GM23338 (cell line): ENCODE measurements around the gene PRKCH. TPM values are rescaled to one million over a fixed set of nuclear protein-coding genes. Genes with fewer than 3 reads are reported as not detected.

Experiments used
- ATAC-seq: fragments of 200-7000 bp; cut with Tn5 transposase; 3 replicates; pipeline ENCODE4 v1.9.1; 2020
- DNase-seq: peaks from one replicate; pipeline ENCODE4 v3.0.0-alpha.2; 2015; ENCODE audit warnings: low spot score
- H2AFZ ChIP-seq: fragments of 200-600 bp; sonication (generic); 2 replicates; pipeline ENCODE4 v1.8.0; 2016; ENCODE audit warnings: antibody characterized with exemption, mild to moderate bottlenecking, moderate library complexity
- H3F3A ChIP-seq: fragments of 200-600 bp; sonication (generic); replicated peaks from 2 replicates; pipeline ENCODE4 v1.8.0; 2017; ENCODE audit warnings: antibody characterized with exemption, mixed run types, low read depth
- H3K27ac ChIP-seq: fragments of 200-600 bp; sonication (generic); 2 replicates; pipeline ENCODE4 v1.6.1; 2016; ENCODE audit warnings: low read depth
- H3K27me3 ChIP-seq: fragments of 200-600 bp; sonication (generic); 2 replicates; pipeline ENCODE4 v1.8.0; 2016; ENCODE audit warnings: mild to moderate bottlenecking, mixed run types, moderate library complexity; ENCODE audit not compliant: insufficient read depth
- H3K36me3 ChIP-seq: fragments of 200-600 bp; sonication (generic); 2 replicates; pipeline ENCODE4 v1.8.0; 2016; ENCODE audit warnings: mild to moderate bottlenecking; ENCODE audit not compliant: insufficient read depth
- H3K4me1 ChIP-seq: fragments of 200-600 bp; sonication (generic); 2 replicates; pipeline ENCODE4 v1.8.0; 2016; ENCODE audit warnings: mild to moderate bottlenecking, moderate library complexity; ENCODE audit not compliant: insufficient read depth
- H3K4me2 ChIP-seq: fragments of 200-600 bp; sonication (generic); 2 replicates; pipeline ENCODE4 v1.7.1; 2017; ENCODE audit warnings: mixed run types
- H3K4me3 ChIP-seq: fragments of 200-600 bp; sonication (generic); 2 replicates; pipeline ENCODE4 v1.6.1; 2016; ENCODE audit warnings: mixed run types
- H3K79me2 ChIP-seq: fragments of 200-600 bp; sonication (generic); replicated peaks from 2 replicates; pipeline ENCODE4 v1.8.0; 2017; ENCODE audit warnings: mild to moderate bottlenecking; ENCODE audit not compliant: insufficient read depth
- H3K9me2 ChIP-seq: fragments of 200-600 bp; sonication (generic); 2 replicates; pipeline ENCODE4 v1.8.0; 2017; ENCODE audit not compliant: insufficient read depth
- H4K20me1 ChIP-seq: fragments of 200-600 bp; sonication (generic); replicated peaks from 2 replicates; pipeline ENCODE4 v1.8.0; 2017; ENCODE audit warnings: mild to moderate bottlenecking; ENCODE audit not compliant: insufficient read depth
- H3K27ac Mint-ChIP-seq: 2 replicates; pipeline ENCODE4 v1.8.0; 2020; ENCODE audit warnings: inconsistent platforms, mild to moderate bottlenecking, moderate library complexity, mixed read lengths
- H3K27me3 Mint-ChIP-seq: 3 replicates; pipeline ENCODE4 v1.8.0; 2022; ENCODE audit warnings: low read depth, mild to moderate bottlenecking, moderate library complexity, mixed read lengths, inconsistent platforms; ENCODE audit not compliant: insufficient read depth, poor library complexity
- H3K36me3 Mint-ChIP-seq: 3 replicates; pipeline ENCODE4 v1.8.0; 2021; ENCODE audit warnings: low read depth, mild to moderate bottlenecking, inconsistent platforms, moderate library complexity, mixed read lengths
- H3K4me1 Mint-ChIP-seq: 3 replicates; pipeline ENCODE4 v1.8.0; 2020; ENCODE audit warnings: mild to moderate bottlenecking, inconsistent platforms, mixed read lengths
- H3K4me3 Mint-ChIP-seq: 3 replicates; pipeline ENCODE4 v1.8.0; 2021; ENCODE audit warnings: moderate library complexity, mild to moderate bottlenecking, inconsistent platforms, mixed read lengths
- H3K9me3 Mint-ChIP-seq: 3 replicates; pipeline ENCODE4 v1.8.0; 2020; ENCODE audit warnings: moderate library complexity, mild to moderate bottlenecking, inconsistent platforms, mixed read lengths
- CREB1 ChIP-seq: fragments of 250-450 bp; sonication (Bioruptor Pico); IDR thresholded peaks from 2 replicates; pipeline ENCODE4 v1.5.0; 2020; ENCODE audit warnings: low read depth, mild to moderate bottlenecking, moderate library complexity
- CTCF ChIP-seq, 2 experiments: fragments of 200-600 bp in 1 of 2; sonication (generic) in 1 of 2; conservative IDR thresholded peaks; 2 replicates each; pipeline versions ENCODE4 v1.5.1 to v1.6.1; 2016 to 2017; ENCODE audit warnings: antibody characterized with exemption in 2 of 2, low read depth in 2 of 2, mild to moderate bottlenecking in 2 of 2, moderate library complexity in 1 of 2
- ETS1 ChIP-seq: IDR thresholded peaks from 2 replicates; pipeline ENCODE4 v1.6.1; 2016; ENCODE audit warnings: antibody characterized with exemption
- EZH2 ChIP-seq: fragments of 200-600 bp; sonication (generic); IDR thresholded peaks from one replicate; pipeline ENCODE4 v1.8.0; 2017; ENCODE audit warnings: antibody characterized with exemption, mild to moderate bottlenecking, low read depth; ENCODE audit not compliant: unreplicated experiment
- EZH2phosphoT487 ChIP-seq: fragments of 200-600 bp; sonication (generic); IDR thresholded peaks from one replicate; pipeline ENCODE4 v1.8.1; 2018; ENCODE audit warnings: antibody characterized with exemption; ENCODE audit not compliant: unreplicated experiment
- JUNB ChIP-seq: IDR thresholded peaks from one replicate; pipeline ENCODE4 v1.6.1; 2016; ENCODE audit warnings: antibody characterized with exemption; ENCODE audit not compliant: unreplicated experiment
- NANOG ChIP-seq: IDR thresholded peaks from 2 replicates; pipeline ENCODE4 v1.6.1; 2016; ENCODE audit warnings: antibody characterized with exemption, borderline replicate concordance
- POLR2AphosphoS5 ChIP-seq: IDR thresholded peaks from 2 replicates; pipeline ENCODE4 v1.6.1; 2016; ENCODE audit warnings: antibody characterized with exemption, low read depth
- STAT1 ChIP-seq: IDR thresholded peaks from one replicate; pipeline ENCODE4 v1.6.1; 2016; ENCODE audit warnings: antibody characterized with exemption; ENCODE audit not compliant: unreplicated experiment
- ZNF114 ChIP-seq: fragments of 250-450 bp; sonication (Bioruptor Pico); IDR thresholded peaks from 2 replicates; pipeline ENCODE4 v1.5.0; 2020; ENCODE audit warnings: mild to moderate bottlenecking, moderate library complexity
- ZNF331 ChIP-seq: fragments of 250-450 bp; sonication (Bioruptor Pico); IDR thresholded peaks from 2 replicates; pipeline ENCODE4 v1.5.0; 2020; ENCODE audit warnings: low read depth, mild to moderate bottlenecking, moderate library complexity
- polyA plus RNA-seq: library from polyadenylated mRNA; unstranded; fragments of >200 nt; fragmentation: Nextera tagmentation; extraction: Ambion mirVana; gene quantifications from 2 replicates; pipeline ENCODE4 v1.2.1, GENCODE V29; 2016
- total RNA-seq: library from RNA; depleted of rRNA; stranded (reverse); fragments of >200 nt; shearing (Covaris generic); gene quantifications from 2 replicates; pipeline ENCODE4 v1.2.3, GENCODE V29; 2014
- TF ChIP-seq, protein P1 (sequence below): fragments of 250-450 bp; sonication (Bioruptor Pico); IDR thresholded peaks from 2 replicates; pipeline ENCODE4 v1.5.0; 2020; ENCODE audit warnings: mild to moderate bottlenecking, moderate library complexity
- TF ChIP-seq, protein P2 (sequence below): IDR thresholded peaks from one replicate; pipeline ENCODE4 v1.6.1; 2018; ENCODE audit warnings: antibody characterized with exemption; ENCODE audit not compliant: unreplicated experiment

Gene PRKCH
- total and polyA plus RNA-seq, 2 experiments from 2014 or later, result 5.4 to 10.1 TPM

GRCh38 chr14:61381553-61381952, 60.2 kb downstream of the PRKCH start:
- TF ChIP-seq, protein P1, sequence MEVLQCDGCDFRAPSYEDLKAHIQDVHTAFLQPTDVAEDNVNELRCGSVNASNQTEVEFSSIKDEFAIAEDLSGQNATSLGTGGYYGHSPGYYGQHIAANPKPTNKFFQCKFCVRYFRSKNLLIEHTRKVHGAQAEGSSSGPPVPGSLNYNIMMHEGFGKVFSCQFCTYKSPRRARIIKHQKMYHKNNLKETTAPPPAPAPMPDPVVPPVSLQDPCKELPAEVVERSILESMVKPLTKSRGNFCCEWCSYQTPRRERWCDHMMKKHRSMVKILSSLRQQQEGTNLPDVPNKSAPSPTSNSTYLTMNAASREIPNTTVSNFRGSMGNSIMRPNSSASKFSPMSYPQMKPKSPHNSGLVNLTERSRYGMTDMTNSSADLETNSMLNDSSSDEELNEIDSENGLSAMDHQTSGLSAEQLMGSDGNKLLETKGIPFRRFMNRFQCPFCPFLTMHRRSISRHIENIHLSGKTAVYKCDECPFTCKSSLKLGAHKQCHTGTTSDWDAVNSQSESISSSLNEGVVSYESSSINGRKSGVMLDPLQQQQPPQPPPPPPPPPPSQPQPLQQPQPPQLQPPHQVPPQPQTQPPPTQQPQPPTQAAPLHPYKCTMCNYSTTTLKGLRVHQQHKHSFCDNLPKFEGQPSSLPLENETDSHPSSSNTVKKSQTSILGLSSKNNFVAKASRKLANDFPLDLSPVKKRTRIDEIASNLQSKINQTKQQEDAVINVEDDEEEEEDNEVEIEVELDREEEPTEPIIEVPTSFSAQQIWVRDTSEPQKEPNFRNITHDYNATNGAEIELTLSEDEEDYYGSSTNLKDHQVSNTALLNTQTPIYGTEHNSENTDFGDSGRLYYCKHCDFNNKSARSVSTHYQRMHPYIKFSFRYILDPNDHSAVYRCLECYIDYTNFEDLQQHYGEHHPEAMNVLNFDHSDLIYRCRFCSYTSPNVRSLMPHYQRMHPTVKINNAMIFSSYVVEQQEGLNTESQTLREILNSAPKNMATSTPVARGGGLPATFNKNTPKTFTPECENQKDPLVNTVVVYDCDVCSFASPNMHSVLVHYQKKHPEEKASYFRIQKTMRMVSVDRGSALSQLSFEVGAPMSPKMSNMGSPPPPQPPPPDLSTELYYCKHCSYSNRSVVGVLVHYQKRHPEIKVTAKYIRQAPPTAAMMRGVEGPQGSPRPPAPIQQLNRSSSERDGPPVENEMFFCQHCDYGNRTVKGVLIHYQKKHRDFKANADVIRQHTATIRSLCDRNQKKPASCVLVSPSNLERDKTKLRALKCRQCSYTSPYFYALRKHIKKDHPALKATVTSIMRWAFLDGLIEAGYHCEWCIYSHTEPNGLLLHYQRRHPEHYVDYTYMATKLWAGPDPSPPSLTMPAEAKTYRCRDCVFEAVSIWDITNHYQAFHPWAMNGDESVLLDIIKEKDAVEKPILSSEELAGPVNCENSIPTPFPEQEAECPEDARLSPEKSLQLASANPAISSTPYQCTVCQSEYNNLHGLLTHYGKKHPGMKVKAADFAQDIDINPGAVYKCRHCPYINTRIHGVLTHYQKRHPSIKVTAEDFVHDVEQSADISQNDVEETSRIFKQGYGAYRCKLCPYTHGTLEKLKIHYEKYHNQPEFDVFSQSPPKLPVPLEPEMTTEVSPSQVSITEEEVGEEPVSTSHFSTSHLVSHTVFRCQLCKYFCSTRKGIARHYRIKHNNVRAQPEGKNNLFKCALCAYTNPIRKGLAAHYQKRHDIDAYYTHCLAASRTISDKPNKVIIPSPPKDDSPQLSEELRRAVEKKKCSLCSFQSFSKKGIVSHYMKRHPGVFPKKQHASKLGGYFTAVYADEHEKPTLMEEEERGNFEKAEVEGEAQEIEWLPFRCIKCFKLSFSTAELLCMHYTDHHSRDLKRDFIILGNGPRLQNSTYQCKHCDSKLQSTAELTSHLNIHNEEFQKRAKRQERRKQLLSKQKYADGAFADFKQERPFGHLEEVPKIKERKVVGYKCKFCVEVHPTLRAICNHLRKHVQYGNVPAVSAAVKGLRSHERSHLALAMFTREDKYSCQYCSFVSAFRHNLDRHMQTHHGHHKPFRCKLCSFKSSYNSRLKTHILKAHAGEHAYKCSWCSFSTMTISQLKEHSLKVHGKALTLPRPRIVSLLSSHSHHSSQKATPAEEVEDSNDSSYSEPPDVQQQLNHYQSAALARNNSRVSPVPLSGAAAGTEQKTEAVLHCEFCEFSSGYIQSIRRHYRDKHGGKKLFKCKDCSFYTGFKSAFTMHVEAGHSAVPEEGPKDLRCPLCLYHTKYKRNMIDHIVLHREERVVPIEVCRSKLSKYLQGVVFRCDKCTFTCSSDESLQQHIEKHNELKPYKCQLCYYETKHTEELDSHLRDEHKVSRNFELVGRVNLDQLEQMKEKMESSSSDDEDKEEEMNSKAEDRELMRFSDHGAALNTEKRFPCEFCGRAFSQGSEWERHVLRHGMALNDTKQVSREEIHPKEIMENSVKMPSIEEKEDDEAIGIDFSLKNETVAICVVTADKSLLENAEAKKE (CRISPR knock-in tag), result no peak
- TF ChIP-seq ETS1, result no peak
- TF ChIP-seq NANOG, result no peak
- no peak for TF ChIP-seq CREB1 (CRISPR knock-in tag)
- no peak for TF ChIP-seq JUNB
- no peak for TF ChIP-seq CTCF (conservative IDR thresholded peaks at IDR 0.05; ENCODE audit: low read depth in 2 of 2)
- no peak for TF ChIP-seq ZNF114
- TF ChIP-seq EZH2, result no peak
- no peak for TF ChIP-seq EZH2phosphoT487
- TF ChIP-seq ZNF331 (CRISPR knock-in tag), result no peak
- TF ChIP-seq, protein P2, sequence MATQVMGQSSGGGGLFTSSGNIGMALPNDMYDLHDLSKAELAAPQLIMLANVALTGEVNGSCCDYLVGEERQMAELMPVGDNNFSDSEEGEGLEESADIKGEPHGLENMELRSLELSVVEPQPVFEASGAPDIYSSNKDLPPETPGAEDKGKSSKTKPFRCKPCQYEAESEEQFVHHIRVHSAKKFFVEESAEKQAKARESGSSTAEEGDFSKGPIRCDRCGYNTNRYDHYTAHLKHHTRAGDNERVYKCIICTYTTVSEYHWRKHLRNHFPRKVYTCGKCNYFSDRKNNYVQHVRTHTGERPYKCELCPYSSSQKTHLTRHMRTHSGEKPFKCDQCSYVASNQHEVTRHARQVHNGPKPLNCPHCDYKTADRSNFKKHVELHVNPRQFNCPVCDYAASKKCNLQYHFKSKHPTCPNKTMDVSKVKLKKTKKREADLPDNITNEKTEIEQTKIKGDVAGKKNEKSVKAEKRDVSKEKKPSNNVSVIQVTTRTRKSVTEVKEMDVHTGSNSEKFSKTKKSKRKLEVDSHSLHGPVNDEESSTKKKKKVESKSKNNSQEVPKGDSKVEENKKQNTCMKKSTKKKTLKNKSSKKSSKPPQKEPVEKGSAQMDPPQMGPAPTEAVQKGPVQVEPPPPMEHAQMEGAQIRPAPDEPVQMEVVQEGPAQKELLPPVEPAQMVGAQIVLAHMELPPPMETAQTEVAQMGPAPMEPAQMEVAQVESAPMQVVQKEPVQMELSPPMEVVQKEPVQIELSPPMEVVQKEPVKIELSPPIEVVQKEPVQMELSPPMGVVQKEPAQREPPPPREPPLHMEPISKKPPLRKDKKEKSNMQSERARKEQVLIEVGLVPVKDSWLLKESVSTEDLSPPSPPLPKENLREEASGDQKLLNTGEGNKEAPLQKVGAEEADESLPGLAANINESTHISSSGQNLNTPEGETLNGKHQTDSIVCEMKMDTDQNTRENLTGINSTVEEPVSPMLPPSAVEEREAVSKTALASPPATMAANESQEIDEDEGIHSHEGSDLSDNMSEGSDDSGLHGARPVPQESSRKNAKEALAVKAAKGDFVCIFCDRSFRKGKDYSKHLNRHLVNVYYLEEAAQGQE, result no peak
- no peak for TF ChIP-seq POLR2AphosphoS5
- TF ChIP-seq STAT1, result no peak
- ATAC-seq (peak; percentile 29; the same call in 1 of the 3 replicates), DNase-seq (no peak)
- Mint-ChIP-seq H3K4me1 (0 out of 3 replicates have a peak, but pooled peaks cover 2% of the 10 kb centered on the region), H3K27me3 (peaks cover 1% of the 10 kb centered on the region), H3K36me3 (peaks cover under 1% of the 10 kb centered on the region; the same call in 1 of the 3 replicates), H3K27ac (no peak overlapping the region), H3K9me3 (peaks cover 1% of the 10 kb centered on the region), H3K4me3 (no peak overlapping the region)
- H3K27me3 ChIP-seq, result no peaks in the 10 kb centered on the region
- no peaks in the 10 kb centered on the region for H4K20me1 ChIP-seq
- H3K9me2 ChIP-seq, result peaks cover 13% of the 10 kb centered on the region
- no peaks in the 10 kb centered on the region for H3K36me3 ChIP-seq
- H3K27ac ChIP-seq, result no peak overlapping the region
- H3F3A ChIP-seq, result no peaks in the 10 kb centered on the region
- H3K4me1 ChIP-seq, result no peaks in the 10 kb centered on the region
- H2AFZ ChIP-seq, result no peak overlapping the region
- H3K4me3 ChIP-seq, result no peak overlapping the region
- no peaks in the 10 kb centered on the region for H3K79me2 ChIP-seq
- no peak overlapping the region for H3K4me2 ChIP-seq
